ENCODE data around the gene TTC39C.
"Not testable (repeated sequence)": the region's sequence is repeated elsewhere in the genome, so short reads cannot be mapped to it uniquely, and the experiment has no call there.

The TTC39C gene

GRCh38 chr18:24138789-24139616 lies 124.4 kb downstream of the TTC39C start, which contains the start of gene CABYR:
CABYR (plus strand) TSS chr18:24139062; CDS start chr18:24143115, 4,053 bp downstream.
- DNase-seq = peak in 1 of 2 experiments; percentile 77

DNA sequence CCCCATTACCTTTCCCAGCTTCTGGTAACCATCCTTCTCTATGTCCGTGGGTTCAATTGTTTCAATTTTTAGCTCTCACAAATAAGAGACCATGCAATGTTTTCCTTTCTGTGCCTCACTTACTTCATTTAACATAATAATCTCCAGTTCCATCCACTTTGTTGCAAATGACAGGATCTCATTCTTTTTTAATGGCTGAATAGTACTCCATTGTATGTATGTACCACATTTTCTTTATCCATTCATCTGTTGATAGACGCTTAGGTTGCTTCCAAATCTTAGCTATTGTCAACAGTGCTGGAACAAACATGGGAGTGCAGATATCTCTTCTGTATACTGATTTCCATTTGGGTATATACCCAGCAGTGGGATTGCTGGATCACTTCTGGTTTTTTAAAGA lies 126.1 kb downstream of the TTC39C start:
- DNase-seq = no peak

DNA sequence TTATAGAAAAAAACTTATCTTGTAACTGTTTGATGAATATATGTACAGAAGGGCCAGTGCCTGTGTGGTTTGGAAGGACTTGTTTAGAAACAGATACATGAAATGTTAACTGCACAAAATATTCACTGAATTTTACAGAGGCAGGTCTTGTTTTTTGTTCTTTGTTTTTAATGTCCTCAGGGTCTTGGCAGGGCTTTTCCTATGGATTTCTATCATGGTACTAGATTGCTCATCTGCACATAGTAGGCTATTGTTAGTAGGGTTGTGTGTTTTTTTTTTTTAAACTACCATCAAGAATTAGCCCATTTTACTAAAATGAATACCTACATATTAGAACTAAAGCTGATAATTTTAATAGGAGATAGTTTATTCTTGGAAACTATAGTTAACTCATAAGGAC lies 127.8 kb downstream of the TTC39C start:
- no peak for DNase-seq

DNA sequence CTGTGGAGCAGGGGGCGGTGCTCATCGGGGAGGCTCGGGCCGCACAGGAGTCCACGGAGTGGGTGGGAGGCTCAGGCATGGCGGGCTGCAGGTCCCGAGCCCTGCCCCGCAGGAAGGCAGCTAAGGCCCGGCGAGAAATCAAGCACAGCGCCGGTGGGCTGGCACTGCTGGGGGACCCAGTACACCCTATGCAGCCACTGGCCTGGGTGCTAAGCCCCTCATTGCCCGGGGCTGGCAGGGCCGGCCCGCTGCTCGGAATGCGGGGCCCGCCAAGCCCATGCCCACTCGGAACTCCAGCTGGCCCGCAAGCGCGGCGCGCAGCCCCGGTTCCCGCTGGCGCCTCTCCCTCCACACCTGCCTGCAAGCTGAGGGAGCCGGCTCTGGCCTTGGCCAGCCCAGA lies 135.0 kb downstream of the TTC39C start:
- not testable (repeated sequence) for DNase-seq

- DNase-seq = no peak
These were observed 138.8 kb downstream of the TTC39C start for GRCh38 chr18:24153397-24153796.

- no peak for DNase-seq
These were observed 143.3 kb downstream of the TTC39C start for GRCh38 chr18:24157855-24158254.

GRCh38 chr18:24160086-24160485 lies 145.5 kb downstream of the TTC39C start:
- DNase-seq = no peak

- DNase-seq = no peak
These were observed 146.8 kb downstream of the TTC39C start for GRCh38 chr18:24161304-24161703.

GRCh38 chr18:24168496-24168895 lies 153.9 kb downstream of the TTC39C start:
- DNase-seq = no peak

DNA sequence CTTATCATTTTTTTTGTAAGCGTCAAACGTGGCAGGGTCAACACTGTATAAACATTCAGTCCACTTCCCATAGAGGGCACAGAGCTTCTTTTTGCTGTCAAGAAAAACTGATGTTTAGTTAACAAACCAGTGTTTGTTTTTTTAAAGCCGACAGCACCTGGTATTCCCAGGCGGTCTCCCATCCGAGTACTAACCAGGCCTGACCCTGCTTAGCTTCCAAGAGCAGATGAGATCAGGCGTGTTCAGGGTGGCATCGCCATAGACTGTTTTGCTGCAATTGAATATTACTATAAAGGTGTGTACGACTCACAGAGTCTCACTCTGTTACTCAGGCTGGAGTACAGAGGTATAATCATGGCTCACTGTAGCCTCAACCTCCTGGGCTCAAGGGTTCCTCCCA lies 155.8 kb downstream of the TTC39C start:
- DNase-seq = no peak

DNA sequence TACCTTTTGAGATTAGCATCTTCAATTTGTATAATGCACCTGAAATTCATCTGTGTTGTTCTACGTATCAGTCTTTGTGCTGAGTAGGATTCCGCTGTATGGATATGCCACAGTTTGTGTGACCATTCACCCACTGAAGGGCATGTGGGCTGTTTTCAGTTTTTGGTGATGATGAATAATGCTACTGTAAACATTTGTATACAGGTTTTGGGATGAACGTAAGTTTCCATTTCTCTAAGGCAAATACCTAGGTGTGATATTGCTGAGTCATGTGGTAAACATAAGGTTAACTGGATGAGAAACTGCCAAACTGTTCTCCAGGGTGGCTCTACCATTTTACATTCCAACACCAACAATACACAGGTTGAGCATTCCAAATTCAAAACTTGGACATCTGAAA lies 159.4 kb downstream of the TTC39C start:
- no peak for DNase-seq

GRCh38 chr18:24176727-24177416 lies 162.3 kb downstream of the TTC39C start:
- DNase-seq = peak; percentile 37 to 43

DNA sequence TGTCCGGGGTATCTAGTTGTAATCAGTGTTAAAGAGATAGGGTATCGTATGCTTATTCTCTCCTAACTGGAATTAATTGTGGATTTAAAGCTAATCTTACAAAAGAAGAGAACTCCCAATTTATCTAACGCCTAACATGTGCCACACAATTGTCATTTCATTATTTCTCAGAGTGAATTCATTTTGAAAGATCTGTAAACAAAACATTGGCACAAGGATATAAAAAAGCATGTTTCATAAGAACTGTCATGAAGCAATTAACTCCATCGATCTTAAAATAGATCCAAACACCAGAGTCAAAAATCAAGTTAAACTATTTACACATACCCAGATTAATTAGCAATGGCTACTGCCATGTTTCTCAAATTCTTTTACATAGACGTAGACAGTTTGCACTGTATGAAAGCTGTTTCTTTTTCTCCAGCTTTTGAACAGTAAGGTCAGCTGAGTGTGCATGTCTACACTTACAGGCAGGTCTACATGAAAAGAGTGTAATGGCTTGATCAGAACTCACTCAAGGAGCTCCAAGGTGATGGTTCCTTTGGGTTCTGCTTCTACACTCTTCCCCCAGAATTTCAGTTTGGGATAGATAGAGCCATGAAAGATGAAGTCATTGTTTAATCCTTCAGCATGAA lies 163.1 kb downstream of the TTC39C start:
- DNase-seq = no peak

DNA sequence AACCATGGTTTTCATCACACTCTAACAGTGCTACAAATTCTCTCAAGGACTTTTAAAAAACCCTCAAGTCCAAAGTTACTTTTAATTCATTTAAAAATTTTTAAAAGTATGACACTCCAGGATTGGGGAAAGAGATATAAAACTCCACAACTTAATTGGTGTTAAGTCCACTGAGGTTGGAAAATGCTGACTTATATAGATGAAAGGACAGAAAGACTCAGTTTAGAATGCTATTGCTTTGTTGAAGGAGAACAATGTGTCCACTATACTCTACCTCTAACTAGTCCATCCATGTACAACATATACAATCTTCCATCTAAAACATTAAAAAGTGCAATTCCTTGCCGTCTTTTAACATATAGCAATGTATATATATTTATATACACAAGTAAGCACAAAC lies 165.5 kb downstream of the TTC39C start:
- DNase-seq = no peak

DNA sequence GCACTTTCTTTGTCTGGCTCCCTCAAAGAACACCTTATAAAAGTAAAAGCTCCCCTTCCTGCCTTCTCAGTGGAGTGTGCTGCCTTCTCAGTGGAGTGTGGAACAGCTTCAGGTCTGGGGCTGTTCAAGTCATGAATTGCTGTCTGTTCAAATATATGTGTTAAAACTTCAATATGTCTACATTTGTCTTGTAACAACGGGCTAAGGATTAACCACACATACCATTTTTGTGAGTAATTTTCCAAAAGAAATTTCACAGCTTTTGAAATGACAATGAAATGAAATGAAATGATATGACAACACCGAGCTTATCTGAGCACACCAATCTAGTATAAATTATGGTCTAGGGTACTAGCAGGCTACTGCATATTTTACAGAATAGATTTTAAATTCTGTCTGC lies 167.3 kb downstream of the TTC39C start:
- no peak for DNase-seq

Data from NCI-H446 (cell line).